KBM-7 (cell line): ENCODE data around the gene CYP4F2.
"Not testable (repeated sequence)": the region's sequence is repeated elsewhere in the genome, so short reads cannot be mapped to it uniquely, and the experiment has no call there.

Experiments
- DNase-seq: peaks from one replicate; pipeline ENCODE4 v3.0.0-alpha.2; 2015
- in situ Hi-C: fragments of 300-500 bp; cut with MboI; formaldehyde crosslinking; loops from 2 replicates; pipeline ENCODE4 v1.14.3; 2020; ENCODE audit warnings: low sequenced_read_pairs, low pct_unique_long_range_greater_than_20kb, mixed read lengths

CYP4F2 gene, protein sequence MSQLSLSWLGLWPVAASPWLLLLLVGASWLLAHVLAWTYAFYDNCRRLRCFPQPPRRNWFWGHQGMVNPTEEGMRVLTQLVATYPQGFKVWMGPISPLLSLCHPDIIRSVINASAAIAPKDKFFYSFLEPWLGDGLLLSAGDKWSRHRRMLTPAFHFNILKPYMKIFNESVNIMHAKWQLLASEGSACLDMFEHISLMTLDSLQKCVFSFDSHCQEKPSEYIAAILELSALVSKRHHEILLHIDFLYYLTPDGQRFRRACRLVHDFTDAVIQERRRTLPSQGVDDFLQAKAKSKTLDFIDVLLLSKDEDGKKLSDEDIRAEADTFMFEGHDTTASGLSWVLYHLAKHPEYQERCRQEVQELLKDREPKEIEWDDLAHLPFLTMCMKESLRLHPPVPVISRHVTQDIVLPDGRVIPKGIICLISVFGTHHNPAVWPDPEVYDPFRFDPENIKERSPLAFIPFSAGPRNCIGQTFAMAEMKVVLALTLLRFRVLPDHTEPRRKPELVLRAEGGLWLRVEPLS

DNA sequence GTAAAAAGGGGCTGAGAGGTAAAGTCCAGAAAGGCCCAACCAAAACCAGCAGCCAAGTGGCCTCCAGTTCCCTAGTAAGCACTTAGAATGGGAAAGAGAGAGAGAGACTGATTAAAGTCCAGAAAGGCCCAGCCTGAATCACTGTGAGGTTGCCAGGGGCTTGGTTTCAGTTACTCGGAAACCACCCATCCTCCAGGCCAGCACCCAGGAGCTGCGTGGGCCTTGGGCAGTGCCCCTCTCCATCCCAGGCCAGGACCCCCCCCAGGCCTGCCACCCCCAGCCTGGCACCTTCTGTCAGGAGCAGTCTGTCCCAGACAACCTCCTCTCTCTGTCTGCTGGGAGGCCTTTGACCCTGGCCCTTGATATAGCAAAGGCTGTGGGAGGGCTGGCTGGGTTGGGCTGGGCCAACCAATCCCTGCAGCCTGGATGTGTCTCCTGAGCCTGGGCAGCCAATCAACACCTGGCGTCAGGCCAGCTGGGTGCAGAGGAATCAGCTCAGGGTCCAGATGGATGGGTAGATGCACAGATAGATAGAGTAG lies at the start of gene CYP4F2:
Gene CYP4F2, minus strand, starts transcription at position 337 of the 539 bp plus-strand sequence. CDS start 463 bp downstream, outside the sequence.
- in situ Hi-C loops, result no loop called here
- no peak for DNase-seq

DNA sequence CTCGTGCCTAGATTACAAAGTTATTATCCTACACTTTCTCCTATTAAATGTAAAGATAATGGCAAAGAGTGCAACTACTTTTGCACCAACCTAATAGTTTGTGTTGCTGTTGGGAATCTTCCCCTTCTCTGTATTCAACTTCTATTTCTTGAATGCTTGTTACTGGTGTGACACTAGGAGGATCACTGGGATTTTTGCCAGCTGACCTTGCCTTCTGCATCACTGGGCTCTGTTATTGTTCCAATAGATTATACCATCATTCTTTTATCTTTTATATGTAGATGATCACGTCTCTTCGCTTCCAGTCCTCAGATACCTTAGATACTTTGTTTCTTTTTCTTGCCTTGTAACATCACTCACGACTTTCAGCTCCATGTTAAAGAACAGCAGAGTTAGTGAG lies 47.4 kb upstream of the CYP4F2 start:
- DNase-seq, result no peak
- in situ Hi-C loops, result no loop called here

DNA sequence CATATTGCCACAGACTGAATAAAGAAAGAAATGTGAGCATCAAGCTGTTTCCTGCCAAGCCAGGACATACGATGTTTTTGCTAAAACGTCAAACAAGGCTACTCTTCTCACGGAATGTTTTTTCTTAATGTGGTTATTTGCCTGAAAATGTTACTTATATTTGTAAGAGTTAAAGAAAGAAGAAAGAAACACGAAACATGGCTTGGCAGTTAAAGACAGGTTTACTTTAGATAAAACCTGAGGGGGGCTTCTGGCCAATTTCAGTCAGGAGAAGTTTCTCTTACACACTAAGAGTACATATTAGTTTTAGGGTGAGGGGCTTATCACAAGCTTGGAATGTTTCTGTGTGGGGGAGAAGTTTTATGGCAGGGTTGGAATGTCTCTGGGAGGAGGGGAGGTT lies 46.5 kb upstream of the CYP4F2 start:
- in situ Hi-C loops, result no loop called here
- no peak for DNase-seq

DNA sequence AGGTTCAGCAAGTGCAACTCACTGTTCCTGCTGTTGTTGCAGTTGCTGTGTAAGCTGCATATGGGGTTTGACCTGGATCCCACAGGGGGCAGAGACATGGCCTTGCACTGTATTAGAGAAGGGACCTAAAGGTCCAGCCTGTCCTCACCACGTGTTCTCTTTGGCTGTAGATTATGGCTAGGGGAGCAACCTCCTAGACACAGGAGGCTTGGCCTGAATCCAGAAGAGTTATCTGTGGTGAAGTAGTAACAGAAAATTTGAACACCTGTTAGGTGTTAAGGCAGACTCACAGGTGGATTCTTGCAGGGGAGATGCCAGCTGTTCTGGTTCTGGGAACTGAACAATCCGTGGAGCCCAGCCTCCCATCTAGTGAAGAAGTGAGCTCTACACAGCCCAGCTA lies 39.9 kb upstream of the CYP4F2 start:
- DNase-seq, result no peak
- in situ Hi-C loops, result no loop called here

DNA sequence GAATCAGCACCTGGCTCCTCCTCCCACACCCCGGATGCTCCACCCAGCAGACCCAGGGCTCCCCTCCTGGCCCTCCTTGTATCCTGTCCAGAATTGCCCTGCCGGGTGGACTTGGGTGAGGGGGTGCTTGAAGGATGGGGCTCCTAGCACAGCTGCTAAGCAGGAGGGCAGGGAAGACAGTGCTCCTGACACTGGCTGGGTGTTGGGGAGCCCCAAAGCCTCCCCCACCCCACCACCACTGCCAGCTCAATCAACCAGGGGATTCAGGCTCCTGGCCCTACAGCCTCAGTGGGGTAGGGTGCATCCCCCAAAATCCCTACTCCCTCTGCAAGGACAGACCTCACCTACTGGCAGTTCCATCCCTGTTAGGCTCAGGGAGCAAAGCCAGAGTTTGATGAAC lies 39.1 kb upstream of the CYP4F2 start:
- in situ Hi-C loops, result no loop called here
- no peak for DNase-seq

DNA sequence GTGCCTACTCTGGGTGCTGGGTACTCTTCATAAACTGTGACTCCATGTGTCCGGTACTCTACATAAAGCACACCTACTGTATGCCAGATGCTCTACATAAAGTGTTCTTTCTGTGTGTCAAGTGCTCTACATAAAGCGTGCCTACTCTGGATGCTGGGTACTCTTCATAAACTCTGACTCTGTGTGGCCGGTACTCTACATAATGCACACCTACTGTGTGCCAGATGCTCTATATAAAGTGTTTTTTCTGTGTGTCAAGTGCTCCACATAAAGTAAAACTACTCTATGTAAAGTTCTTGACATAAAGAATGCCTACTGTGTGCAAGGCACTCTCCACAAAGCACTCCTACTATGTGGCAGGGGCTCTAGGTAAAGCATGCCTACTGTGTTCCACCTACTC lies 38.3 kb upstream of the CYP4F2 start:
- in situ Hi-C loops, result no loop called here
- DNase-seq, result no peak

DNA sequence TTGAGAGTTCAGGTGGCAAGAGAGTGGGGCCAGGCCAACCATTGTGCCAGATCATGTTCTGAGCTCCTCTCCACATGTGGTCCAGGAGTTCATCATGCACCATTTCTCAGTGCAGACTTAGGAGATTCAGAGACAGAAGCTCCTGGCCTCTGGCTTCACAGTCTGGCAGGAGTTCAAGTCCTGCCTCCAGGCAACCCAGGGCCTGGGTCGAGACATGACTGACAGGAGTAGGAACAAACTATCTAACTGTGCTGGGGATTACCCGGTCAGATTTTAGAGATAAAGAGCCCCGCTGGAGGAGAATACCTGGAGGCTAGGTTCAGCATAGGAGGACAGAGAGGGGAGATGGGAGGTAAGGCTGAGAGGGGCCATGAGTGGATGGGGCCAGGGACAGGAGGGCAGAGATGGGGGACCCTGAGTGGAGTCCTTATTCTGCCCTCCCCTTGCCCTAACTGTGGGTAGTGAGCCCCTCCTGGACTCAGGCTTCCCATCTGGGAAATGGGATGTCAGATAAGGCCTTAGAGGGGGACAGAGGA lies 37.4 kb upstream of the CYP4F2 start:
- peak; percentile 11 for DNase-seq
- in situ Hi-C loops, result no loop called here

DNA sequence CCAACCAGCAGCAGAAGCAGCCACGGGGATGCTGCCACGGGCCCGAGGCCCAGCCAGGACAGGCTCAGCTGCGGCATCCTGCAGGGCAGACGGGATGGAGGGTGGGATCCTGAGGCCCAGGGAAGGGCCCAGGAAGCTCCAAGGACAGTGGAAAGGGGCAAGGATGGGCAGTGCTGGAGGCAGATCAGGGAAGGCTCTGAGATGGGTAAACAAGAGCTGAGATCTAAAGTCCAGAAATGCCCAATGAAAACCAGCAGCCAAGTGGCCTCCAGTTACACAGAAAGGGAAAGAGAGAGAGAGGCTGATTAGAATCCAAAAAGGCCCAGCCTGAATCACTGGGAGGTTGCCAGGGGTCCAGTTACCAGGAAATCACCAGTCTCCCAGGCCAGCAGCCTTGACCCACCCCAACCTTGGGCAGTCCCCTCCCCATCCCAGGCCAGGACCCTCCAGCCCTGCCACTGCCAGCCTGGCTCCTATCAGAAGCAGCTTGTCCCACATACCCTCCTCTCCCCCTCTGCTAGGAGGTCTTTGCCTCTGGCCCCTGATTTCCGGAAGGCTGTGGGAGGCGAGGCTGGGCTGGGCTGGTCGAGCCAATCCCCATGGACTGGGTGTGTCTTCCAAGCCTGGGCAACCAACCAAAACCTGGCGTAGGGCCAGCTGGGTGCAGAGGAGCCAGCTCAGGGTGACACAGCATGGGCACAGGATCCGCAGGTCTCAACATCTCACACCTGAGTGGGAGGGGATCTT lies 36.6 kb upstream of the CYP4F2 start, which contains the start of gene CYP4F11:
Gene CYP4F11, minus strand, starts transcription at position 198 of the 747 bp plus-strand sequence. Its CDS starts 121 bp downstream, at position 77.
- in situ Hi-C loops, result no loop called here
- DNase-seq, result peak; percentile 40

DNA sequence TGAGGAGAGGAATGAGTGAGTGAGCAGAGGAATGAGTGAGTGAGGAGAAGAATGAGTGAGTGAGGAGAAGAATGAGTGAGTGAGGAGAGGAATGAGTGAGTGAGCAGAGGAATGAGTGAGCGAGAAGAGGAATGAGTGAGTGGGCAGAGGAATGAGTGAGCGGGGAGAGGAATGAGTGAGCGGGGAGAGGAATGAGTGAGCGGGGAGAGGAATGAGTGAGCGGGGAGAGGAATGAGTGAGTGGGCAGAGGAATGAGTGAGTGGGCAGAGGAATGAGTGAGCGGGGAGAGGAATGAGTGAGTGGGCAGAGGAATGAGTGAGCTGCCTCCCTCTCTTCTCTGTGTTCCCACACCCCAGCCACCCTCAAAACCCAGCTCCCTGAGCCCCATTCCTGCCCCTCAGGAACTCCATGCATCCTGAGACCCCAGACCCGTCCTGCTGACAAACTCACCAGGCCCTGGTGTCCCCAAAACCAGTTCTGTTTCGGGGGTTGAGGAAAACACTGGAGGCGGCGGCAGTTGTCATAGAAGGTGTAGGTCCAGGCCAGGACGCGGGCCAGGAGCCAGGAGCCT lies 36.0 kb upstream of the CYP4F2 start:
- DNase-seq, in situ Hi-C loops: not testable (repeated sequence)

DNA sequence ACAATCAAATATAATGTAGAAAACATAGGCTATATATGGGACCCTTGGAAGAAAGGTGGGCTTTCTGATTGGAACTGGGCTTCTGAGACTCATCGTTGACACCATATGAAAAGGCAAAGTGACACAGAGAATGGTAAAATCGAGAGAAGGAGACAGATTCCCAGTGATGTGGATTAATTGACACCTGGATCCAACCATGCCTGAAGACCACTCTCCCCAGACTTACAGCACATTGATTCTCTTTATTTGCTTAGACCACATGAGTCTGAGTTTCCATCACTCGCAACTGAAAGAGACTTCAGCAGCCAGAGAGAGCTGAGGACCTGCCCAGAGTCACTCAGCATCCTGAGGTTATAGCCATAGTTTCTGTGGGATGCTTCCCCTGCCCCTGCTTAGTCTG lies 30.4 kb upstream of the CYP4F2 start:
- in situ Hi-C loops, result no loop called here
- no peak for DNase-seq

DNA sequence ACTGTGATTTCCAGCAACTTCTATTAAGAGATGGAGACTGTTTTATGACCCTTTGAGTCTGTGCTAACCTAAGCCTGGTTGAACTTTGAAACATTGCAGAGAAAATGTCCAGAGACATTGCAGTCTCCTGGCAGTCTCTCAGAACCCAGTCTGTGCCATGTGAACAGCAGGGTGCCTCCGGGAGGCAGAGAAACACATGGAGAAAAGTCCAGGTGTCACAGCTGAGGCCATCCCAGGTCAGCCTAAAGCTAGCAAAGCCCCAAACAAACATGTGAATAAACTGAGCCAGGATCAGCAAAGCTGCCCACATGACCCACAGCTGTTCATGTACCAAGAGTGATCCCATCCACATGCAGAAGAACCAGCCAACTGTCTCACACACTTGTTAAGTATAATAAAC lies 28.6 kb upstream of the CYP4F2 start:
- no peak for DNase-seq
- in situ Hi-C loops, result no loop called here

DNA sequence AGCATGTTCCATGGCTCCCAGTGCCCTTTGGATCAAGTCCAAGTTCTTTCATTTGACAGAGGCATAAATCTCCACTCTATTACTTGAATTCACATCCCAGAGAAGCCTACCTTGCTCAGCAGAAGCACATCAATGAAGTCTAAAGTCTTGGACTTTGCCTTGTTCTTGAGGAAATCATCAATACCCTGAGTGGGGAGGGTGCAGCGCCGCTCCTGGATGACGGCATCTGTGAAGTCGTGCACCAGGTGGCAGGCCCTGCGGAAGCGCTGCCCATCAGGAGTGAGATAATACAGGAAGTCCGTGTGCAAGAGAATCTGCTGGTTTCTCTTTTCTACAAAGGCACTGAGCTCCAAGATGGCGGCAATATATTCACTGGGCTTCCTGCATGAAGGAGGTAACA lies 25.8 kb upstream of the CYP4F2 start:
- in situ Hi-C loops, result no loop called here
- no peak for DNase-seq

DNA sequence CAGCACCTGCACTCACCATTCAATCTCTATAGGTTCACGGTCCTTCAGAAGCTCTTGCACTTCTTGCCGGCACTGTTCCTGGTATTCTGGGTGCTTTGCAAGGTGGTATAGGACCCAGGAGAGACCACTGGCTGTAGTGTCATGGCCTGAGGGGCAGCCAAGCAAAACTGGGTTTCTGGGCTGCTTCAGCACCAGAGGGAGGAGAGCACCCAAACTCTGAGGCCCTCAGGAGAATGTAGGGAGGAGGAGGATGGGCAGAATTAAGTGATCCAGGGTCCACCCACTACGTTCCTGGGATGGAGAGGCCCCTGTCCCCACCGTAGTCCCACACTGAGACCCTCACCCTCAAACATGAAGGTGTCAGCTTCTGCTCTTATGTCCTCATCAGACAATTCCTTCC lies 24.1 kb upstream of the CYP4F2 start:
- no peak for DNase-seq
- in situ Hi-C loops, result no loop called here

DNA sequence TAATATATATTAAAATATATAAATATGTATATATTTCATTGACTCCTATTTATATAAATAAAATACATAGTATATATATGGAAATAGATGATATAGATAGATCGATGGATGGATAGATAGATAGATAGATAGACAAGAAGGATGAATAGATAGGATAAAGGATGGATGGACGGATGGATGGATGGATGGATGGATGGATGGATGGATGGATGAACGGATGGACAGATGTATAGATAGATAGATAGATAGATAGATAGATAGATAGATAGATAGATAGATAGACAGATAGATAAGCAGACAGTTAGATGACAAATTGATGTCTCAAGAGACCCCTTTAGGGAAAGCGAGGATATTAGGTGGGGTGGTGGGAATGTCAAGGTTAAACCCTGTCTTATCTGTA lies 21.4 kb upstream of the CYP4F2 start:
- no peak for DNase-seq
- in situ Hi-C loops, result no loop called here

DNA sequence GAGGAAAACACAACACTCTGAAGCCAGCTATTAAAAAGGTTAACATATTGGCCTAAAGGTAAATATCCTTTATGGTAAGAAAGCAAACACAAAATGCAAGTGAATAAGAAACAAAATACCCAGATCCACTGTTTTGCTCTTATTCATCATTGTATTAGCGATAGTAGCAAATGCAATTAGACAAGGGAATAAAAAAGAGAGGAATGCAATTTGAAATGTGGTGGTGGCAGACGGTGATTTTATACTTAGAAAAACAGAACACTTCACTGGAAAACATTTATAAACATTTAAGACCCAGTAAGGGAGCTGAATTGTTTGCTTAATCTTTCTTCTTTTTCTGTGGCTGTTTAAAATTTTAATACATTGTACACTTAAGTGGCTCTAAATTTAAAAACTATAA lies 17.2 kb upstream of the CYP4F2 start:
- DNase-seq, result no peak
- in situ Hi-C loops, result no loop called here

DNA sequence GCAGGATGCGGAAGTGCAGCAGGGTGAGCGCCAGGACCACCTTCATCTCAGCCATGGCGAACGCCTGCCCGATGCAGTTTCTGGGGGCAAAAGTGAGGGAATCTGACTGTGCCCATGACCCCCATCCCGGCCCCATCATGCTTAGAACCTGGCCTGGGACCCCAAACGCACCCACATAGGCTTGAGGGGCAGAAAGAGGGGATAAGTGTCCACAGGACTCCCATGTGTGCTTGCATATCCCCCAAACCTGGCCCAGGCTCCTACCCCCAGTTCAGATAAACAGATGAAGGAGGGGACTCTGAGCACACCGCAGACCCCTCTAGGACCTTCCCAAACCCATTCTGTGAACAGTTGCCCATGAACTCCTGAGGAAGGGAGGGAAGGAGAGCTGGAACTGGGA lies 16.0 kb upstream of the CYP4F2 start:
- no peak for DNase-seq
- in situ Hi-C loops, result no loop called here

DNA sequence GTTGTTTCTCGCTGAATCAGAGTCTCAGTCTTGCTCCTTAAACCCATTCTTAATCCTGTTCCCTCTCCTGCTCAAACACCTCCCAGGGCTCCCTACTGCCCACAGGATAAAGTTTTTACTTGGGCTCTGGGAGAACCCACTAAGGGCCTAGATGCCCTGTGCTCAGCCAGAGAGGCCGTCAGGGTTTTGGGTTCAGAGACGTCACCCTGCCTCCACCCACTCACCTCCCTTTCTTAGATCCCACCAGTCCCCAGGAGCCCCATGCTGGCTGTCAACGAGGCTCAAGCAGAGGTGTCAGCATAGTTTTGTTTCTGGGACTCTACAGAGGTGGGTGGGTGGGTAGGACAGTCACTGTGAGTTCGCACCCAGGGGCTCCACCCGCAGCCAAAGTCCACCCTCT lies 15.5 kb upstream of the CYP4F2 start:
- in situ Hi-C loops, result no loop called here
- no peak for DNase-seq

DNA sequence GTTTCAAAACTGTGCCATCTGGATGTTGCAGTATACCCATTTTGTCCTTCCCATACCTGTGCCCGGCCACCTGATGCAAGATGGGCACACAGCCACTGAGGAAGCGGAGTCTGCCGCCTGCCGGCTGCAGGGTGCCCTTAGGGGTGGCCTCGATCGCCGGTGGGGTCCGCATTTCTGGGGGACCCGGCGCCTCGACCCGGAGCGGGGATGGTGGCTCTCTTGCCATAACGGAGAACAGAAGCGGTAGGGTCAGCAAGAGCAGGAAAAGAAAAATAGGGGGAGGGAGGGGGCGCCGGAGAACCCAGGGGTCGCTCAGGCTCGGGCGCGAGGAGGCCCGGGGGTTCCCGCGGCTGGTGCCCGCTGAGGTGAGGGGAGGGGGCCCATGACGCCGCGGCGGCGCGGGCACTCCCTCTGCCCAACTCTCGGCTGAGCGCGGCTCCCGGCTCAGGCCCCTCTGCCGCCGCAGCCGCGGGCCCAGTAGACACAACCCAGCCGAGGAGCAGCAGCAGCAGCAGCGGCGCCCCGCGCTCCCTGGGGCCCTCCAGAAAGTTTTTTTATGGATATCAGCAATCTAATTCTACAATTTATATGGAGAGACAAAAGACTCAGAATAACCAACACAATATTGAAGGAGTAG lies 13.8 kb upstream of the CYP4F2 start:
- DNase-seq, result no peak
- in situ Hi-C loops, result no loop called here

DNA sequence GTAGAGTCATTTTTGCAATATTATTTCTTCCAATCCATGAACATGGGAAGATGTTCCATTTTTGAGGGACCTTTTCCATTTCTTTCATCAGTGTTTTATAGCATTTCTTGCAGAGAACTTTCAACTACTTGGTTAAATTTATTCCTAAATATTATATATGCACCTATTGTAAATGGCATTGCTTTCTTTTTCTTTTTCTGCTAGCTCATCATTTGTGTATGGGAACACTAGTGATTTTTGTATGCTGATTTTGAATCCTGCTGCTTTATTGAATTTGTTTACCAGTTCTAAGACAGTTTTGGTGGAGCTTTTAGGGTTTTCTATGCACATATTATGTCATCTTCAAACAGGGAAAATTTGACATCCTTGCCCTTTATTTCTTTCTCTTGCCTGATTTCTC lies 7.2 kb upstream of the CYP4F2 start:
- no peak for DNase-seq
- in situ Hi-C loops, result no loop called here
